Fibroblast of pulmonary artery (primary cell): ENCODE data around the gene UNC5B.

ENCODE experiments used
- DNase-seq: peaks from one replicate; pipeline ENCODE4 v3.0.0-alpha.2; 2010; ENCODE audit warnings: low read depth
- H3K4me3 ChIP-seq: replicated peaks from 2 replicates; pipeline ENCODE4 v1.5.1; 2011; ENCODE audit warnings: low read depth, mild to moderate bottlenecking, control low read depth, low read length, moderate library complexity
- CTCF ChIP-seq: IDR thresholded peaks from 2 replicates; pipeline ENCODE4 v1.5.1; 2011; ENCODE audit warnings: mild to moderate bottlenecking, control low read depth, low read length, inconsistent platforms; ENCODE audit errors: missing control alignments

UNC5B gene

GRCh38 chr10:71229726-71230655, 17.6 kb downstream of the UNC5B start:
- TF ChIP-seq CTCF: no peak
- no peak overlapping the region for H3K4me3 ChIP-seq
- DNase-seq: no peak

GRCh38 chr10:71230656-71231025, 18.3 kb downstream of the UNC5B start:
- H3K4me3 ChIP-seq: no peak overlapping the region
- peak; percentile 73 for DNase-seq
- no peak for TF ChIP-seq CTCF

- no peak overlapping the region for H3K4me3 ChIP-seq
- TF ChIP-seq CTCF: no peak
- DNase-seq: no peak
Measured at GRCh38 chr10:71231206-71231605, 18.8 kb downstream of the UNC5B start.

GRCh38 chr10:71232089-71232998, 20.0 kb downstream of the UNC5B start:
- peak; percentile 51 for DNase-seq
- no peak for TF ChIP-seq CTCF
- no peak overlapping the region for H3K4me3 ChIP-seq

- no peak for DNase-seq
- no peak for TF ChIP-seq CTCF
- H3K4me3 ChIP-seq: no peak overlapping the region
Measured at GRCh38 chr10:71233482-71233892, 21.1 kb downstream of the UNC5B start.

GRCh38 chr10:71234004-71234894, 21.9 kb downstream of the UNC5B start:
- H3K4me3 ChIP-seq: no peak overlapping the region
- no peak for TF ChIP-seq CTCF
- DNase-seq: no peak
